NB4 (cell line): Measurements from ENCODE around the gene S1PR1.
"Not testable (repeated sequence)": the region's sequence is repeated elsewhere in the genome, so short reads cannot be mapped to it uniquely, and the experiment has no call there.

Source experiments
- CTCF ChIP-seq: IDR thresholded peaks from one replicate; pipeline ENCODE4 v1.5.1; 2012; ENCODE audit warnings: low read depth, low read length
- MAX ChIP-seq: IDR thresholded peaks from 2 replicates; pipeline ENCODE4 v1.6.1; 2011; ENCODE audit warnings: low read depth, low read length
- POLR2A ChIP-seq: IDR thresholded peaks from 2 replicates; pipeline ENCODE4 v1.6.1; 2011; ENCODE audit warnings: mild to moderate bottlenecking; ENCODE audit not compliant: insufficient read length; ENCODE audit errors: extremely low read depth

GRCh38 chr1:101232182-101232581 is 4.6 kb upstream of the S1PR1 start:
- not testable (repeated sequence) for TF ChIP-seq CTCF, POLR2A, MAX
